ENCODE data around the gene YPEL5. TPM values are rescaled to one million over a fixed set of nuclear protein-coding genes. Genes with fewer than 3 reads are reported as not detected.

Gene YPEL5
- total RNA-seq, 1 experiment from 2014 or later: 29.9 TPM

- Histone ChIP-seq H3K4me1 (ENCODE audit: insufficient read depth, low read length) (no peaks in the 10 kb centered on the region), H3F3A (ENCODE audit: low read length, unreplicated experiment) (no peaks in the 10 kb centered on the region), H3K79me2 (ENCODE audit: low read length) (no peaks in the 10 kb centered on the region), H3K36me3 (ENCODE audit: low read depth, low read length) (no peaks in the 10 kb centered on the region), H3K9me3 (ENCODE audit: low read length) (no peaks in the 10 kb centered on the region), H4K20me1 (ENCODE audit: low read length) (no peaks in the 10 kb centered on the region), H3K4me2 (ENCODE audit: low read length) (no peak overlapping the region), H3K27me3 (ENCODE audit: low read length) (peaks cover 18% of the 10 kb centered on the region; the same call in 1 of the 2 replicates), H3K9me2 (replicated peaks; ENCODE audit: low read length) (no peaks in the 10 kb centered on the region), H3K27ac (ENCODE audit: low read length) (no peak overlapping the region), H3K4me3 (ENCODE audit: low read length) (no peak overlapping the region), H3K9ac (ENCODE audit: low read length) (no peak overlapping the region), H2AFZ (ENCODE audit: low read length) (no peak overlapping the region)
- ATAC-seq: no peak
- ChIA-PET CTCF (no interaction called here), POLR2A (ENCODE audit: unreplicated experiment) (no interaction called here)
- BruUV-seq (replicated peaks): no TSS peak
- DNase-seq: no peak
- TF ChIP-seq EZH2phosphoT487 (IDR thresholded peaks at IDR 0.05; ENCODE audit: borderline replicate concordance, low read length): no peak
- TF ChIP-seq, protein P1, sequence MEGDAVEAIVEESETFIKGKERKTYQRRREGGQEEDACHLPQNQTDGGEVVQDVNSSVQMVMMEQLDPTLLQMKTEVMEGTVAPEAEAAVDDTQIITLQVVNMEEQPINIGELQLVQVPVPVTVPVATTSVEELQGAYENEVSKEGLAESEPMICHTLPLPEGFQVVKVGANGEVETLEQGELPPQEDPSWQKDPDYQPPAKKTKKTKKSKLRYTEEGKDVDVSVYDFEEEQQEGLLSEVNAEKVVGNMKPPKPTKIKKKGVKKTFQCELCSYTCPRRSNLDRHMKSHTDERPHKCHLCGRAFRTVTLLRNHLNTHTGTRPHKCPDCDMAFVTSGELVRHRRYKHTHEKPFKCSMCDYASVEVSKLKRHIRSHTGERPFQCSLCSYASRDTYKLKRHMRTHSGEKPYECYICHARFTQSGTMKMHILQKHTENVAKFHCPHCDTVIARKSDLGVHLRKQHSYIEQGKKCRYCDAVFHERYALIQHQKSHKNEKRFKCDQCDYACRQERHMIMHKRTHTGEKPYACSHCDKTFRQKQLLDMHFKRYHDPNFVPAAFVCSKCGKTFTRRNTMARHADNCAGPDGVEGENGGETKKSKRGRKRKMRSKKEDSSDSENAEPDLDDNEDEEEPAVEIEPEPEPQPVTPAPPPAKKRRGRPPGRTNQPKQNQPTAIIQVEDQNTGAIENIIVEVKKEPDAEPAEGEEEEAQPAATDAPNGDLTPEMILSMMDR (conservative IDR thresholded peaks at IDR 0.05; ENCODE audit: low read depth, low read length): no peak
- TF ChIP-seq EZH2 (IDR thresholded peaks at IDR 0.05; ENCODE audit: low read length, unreplicated experiment): no peak
- intact Hi-C loops (cut with micrococcal nuclease): no loop called here
Measured at GRCh38 chr2:30177956-30178355, 31.1 kb downstream of the YPEL5 start.

DNA sequence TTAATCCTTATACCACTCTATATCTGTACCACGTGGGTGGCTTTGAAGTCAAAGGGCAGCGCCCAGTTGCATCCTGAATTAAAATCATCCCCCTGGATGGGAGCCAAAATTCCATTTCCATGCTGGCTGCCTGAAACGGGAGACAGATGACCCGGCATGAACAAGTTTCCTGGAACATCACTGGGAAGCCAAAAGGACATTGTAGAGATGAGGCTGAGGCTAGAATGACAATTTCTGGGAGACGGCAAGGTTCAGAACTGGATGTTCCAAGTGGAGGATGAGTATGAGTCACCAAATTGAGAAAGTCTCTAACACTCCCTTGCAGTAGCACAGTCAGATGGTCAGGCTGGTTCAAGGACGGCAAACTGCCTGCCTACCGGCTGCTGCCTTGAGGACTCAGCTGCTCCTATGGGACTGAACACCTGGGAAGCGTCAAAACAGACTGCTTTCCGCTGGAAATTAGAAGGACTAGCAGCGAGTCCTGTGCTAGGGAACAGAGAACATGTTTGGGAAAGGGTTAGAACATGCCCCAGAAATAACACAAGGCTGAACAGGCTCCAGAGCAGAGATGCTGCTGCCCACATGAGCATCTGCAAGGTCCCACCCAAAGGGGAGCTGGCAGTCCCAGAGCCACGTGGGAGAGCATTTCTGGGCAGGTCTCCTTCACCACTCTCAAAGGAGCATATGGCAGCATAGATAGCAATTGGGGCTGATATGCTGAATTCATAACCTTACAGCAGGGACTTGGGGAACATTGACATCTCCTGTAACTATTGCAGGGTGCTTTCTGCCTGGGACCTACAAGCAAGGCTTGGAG lies 32.0 kb downstream of the YPEL5 start:
- H3K27ac ChIP-seq (ENCODE audit: low read length): no peak overlapping the region
- no peaks in the 10 kb centered on the region for H3K9me2 ChIP-seq (replicated peaks; ENCODE audit: low read length)
- H3K36me3 ChIP-seq (ENCODE audit: low read depth, low read length): no peaks in the 10 kb centered on the region
- no peaks in the 10 kb centered on the region for H3K9me3 ChIP-seq (ENCODE audit: low read length)
- no peaks in the 10 kb centered on the region for H3F3A ChIP-seq (ENCODE audit: low read length, unreplicated experiment)
- TF ChIP-seq EZH2 (IDR thresholded peaks at IDR 0.05; ENCODE audit: low read length, unreplicated experiment): no peak
- TF ChIP-seq, protein P1 (conservative IDR thresholded peaks at IDR 0.05; ENCODE audit: low read depth, low read length): no peak
- TF ChIP-seq EZH2phosphoT487 (IDR thresholded peaks at IDR 0.05; ENCODE audit: borderline replicate concordance, low read length): no peak
- intact Hi-C loops (cut with micrococcal nuclease): no loop called here
- no peak overlapping the region for H3K9ac ChIP-seq (ENCODE audit: low read length)
- no peak for ATAC-seq
- ChIA-PET CTCF (no interaction called here), POLR2A (ENCODE audit: unreplicated experiment) (no interaction called here)
- H3K27me3 ChIP-seq (ENCODE audit: low read length): peaks cover 20% of the 10 kb centered on the region
- H3K4me3 ChIP-seq (ENCODE audit: low read length): no peak overlapping the region
- H4K20me1 ChIP-seq (ENCODE audit: low read length): no peaks in the 10 kb centered on the region
- no peaks in the 10 kb centered on the region for H3K4me1 ChIP-seq (ENCODE audit: insufficient read depth, low read length)
- DNase-seq: no peak
- H3K79me2 ChIP-seq (ENCODE audit: low read length): no peaks in the 10 kb centered on the region
- H3K4me2 ChIP-seq (ENCODE audit: low read length): no peak overlapping the region
- BruUV-seq (replicated peaks): no TSS peak
- H2AFZ ChIP-seq (ENCODE audit: low read length): no peak overlapping the region

DNA sequence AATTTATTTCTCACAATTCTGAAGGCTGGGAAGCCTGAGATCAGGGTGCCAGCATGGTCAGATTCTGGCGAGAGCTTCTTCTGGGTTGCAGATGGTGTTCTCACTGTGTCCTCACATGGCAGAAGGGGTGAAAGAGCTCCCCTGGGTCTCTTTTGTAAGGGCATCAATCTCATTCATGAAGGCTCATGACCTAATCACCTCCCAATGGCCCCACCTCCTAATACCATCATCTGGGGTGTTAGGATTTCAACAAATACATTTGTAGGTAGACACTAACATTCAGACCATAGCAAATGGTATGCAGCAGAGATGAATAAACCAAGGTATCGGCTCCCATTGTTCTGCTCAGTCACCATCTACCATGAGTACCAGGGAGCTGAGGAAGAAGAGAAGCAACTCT lies 32.7 kb downstream of the YPEL5 start:
- H3K27ac ChIP-seq (ENCODE audit: low read length): no peak overlapping the region
- no peaks in the 10 kb centered on the region for H3F3A ChIP-seq (ENCODE audit: low read length, unreplicated experiment)
- no peak overlapping the region for H2AFZ ChIP-seq (ENCODE audit: low read length)
- H3K9me3 ChIP-seq (ENCODE audit: low read length): no peaks in the 10 kb centered on the region
- no peaks in the 10 kb centered on the region for H3K4me1 ChIP-seq (ENCODE audit: insufficient read depth, low read length)
- ATAC-seq (no peak), DNase-seq (no peak)
- BruUV-seq (replicated peaks): no TSS peak
- H3K36me3 ChIP-seq (ENCODE audit: low read depth, low read length): no peaks in the 10 kb centered on the region
- H3K4me2 ChIP-seq (ENCODE audit: low read length): no peak overlapping the region
- H3K9ac ChIP-seq (ENCODE audit: low read length): no peak overlapping the region
- H4K20me1 ChIP-seq (ENCODE audit: low read length): no peaks in the 10 kb centered on the region
- ChIA-PET CTCF (no interaction called here), POLR2A (ENCODE audit: unreplicated experiment) (no interaction called here)
- intact Hi-C loops (cut with micrococcal nuclease): no loop called here
- TF ChIP-seq EZH2 (IDR thresholded peaks at IDR 0.05; ENCODE audit: low read length, unreplicated experiment): no peak
- TF ChIP-seq EZH2phosphoT487 (IDR thresholded peaks at IDR 0.05; ENCODE audit: borderline replicate concordance, low read length): no peak
- TF ChIP-seq, protein P1 (conservative IDR thresholded peaks at IDR 0.05; ENCODE audit: low read depth, low read length): no peak
- no peak overlapping the region for H3K4me3 ChIP-seq (ENCODE audit: low read length)
- no peaks in the 10 kb centered on the region for H3K9me2 ChIP-seq (replicated peaks; ENCODE audit: low read length)
- H3K79me2 ChIP-seq (ENCODE audit: low read length): no peaks in the 10 kb centered on the region
- peaks cover 25% of the 10 kb centered on the region for H3K27me3 ChIP-seq (ENCODE audit: low read length)

Data from PC-3 (cell line).